ENCODE measurements around the gene RABGGTA.

Gene RABGGTA

DNA sequence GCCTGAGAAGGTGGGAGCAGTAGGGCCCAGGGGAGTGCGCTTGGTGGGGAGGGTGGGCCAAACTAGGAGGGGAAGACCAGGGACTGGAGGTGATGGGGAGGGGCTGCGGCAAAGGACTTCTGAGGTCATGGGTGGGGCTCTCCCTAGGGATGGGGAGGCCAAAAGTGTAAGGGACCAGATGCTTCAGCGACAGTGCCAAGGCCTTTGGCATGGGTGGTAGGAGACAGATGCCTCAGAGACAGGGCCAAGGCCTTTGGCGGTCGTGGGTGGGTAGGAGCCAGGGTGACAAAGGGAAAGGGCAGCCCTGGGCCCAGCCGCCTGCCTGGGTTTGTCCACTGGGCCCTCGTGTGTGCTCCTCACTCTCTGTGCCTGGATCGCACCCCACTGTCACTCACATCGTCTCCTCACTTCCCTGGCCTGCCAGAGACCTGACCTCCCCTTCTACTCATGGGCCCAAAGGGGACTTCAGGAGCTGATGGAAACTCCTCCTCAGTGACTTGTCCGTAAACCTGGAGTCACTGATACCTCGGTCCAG is 13.2 kb upstream of the RABGGTA start:
- DNase-seq (ENCODE audit: extremely low read depth, low read depth) = no peak
- H3K4me3 ChIP-seq (replicated peaks; ENCODE audit: low read depth, low read length) = no peak overlapping the region
- TF ChIP-seq, protein P1, sequence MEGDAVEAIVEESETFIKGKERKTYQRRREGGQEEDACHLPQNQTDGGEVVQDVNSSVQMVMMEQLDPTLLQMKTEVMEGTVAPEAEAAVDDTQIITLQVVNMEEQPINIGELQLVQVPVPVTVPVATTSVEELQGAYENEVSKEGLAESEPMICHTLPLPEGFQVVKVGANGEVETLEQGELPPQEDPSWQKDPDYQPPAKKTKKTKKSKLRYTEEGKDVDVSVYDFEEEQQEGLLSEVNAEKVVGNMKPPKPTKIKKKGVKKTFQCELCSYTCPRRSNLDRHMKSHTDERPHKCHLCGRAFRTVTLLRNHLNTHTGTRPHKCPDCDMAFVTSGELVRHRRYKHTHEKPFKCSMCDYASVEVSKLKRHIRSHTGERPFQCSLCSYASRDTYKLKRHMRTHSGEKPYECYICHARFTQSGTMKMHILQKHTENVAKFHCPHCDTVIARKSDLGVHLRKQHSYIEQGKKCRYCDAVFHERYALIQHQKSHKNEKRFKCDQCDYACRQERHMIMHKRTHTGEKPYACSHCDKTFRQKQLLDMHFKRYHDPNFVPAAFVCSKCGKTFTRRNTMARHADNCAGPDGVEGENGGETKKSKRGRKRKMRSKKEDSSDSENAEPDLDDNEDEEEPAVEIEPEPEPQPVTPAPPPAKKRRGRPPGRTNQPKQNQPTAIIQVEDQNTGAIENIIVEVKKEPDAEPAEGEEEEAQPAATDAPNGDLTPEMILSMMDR (IDR thresholded peaks at IDR 0.05; ENCODE audit: low read depth, low read length, missing control alignments) = no peak

- no peak for DNase-seq (ENCODE audit: extremely low read depth, low read depth)
- TF ChIP-seq, protein P1 (IDR thresholded peaks at IDR 0.05; ENCODE audit: low read depth, low read length, missing control alignments) = no peak
- no peak overlapping the region for H3K4me3 ChIP-seq (replicated peaks; ENCODE audit: low read depth, low read length)
Measured at GRCh38 chr14:24283796-24284460, 12.5 kb upstream of the RABGGTA start.

DNA sequence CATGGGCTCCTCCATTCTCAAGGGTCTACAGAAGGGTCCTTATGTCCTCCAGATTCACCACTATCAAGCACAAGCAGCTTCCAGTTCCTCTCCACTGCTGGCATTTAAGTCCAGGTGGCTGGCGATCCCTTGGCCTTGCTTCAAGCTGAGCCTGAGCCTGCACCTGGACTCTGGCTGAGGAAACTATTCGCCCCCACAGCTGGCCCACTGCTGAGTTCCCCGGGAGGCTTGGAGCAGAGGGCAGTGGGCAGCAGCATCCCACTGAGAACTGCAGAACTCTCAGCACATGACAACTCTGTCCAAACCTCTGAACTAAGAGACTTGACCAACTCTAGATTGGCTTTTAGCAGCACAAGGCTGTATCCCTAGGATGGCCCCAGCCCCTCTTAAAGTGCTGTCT is 11.3 kb upstream of the RABGGTA start:
- TF ChIP-seq, protein P1 (IDR thresholded peaks at IDR 0.05; ENCODE audit: low read depth, low read length, missing control alignments) = no peak
- H3K4me3 ChIP-seq (replicated peaks; ENCODE audit: low read depth, low read length) = no peak overlapping the region
- DNase-seq (ENCODE audit: extremely low read depth, low read depth) = no peak

GRCh38 chr14:24281636-24282035 is 10.2 kb upstream of the RABGGTA start:
- DNase-seq (ENCODE audit: extremely low read depth, low read depth) = no peak
- TF ChIP-seq, protein P1 (IDR thresholded peaks at IDR 0.05; ENCODE audit: low read depth, low read length, missing control alignments) = no peak

DNA sequence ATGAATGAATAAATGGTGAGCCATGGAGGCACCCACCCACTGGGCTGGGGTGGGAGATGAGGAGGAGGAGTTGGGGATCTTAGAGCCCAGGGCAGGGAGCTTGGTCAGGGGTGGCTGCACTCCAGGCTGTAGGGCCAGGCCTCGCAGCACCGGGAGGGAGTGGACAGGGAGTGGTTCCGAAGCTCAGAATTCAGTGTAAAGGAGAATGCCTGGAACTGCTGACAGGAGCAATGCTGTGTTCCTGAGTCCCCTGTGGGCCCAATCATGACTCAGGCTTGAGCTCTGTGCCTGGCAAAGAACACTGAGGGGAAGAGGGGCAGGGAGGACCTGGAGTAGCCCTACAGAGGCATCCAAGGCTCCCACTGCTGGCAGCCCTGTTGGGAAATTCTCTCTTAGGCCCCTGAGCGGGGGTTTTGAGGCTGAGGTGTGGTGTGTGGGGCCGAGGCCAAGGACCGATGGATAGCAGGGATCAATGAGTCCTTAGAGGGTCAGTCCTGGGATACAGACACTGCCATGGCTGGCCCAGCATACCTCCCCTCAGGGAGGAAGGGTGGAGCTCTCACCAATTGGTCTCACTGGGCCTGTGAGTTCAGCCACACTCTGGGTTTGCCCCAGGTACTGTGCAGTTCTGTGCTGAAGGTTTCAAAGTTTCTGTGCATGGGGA is 9.5 kb upstream of the RABGGTA start:
- DNase-seq (ENCODE audit: extremely low read depth, low read depth) = no peak
- TF ChIP-seq, protein P1 (IDR thresholded peaks at IDR 0.05; ENCODE audit: low read depth, low read length, missing control alignments) = no peak
- no peak overlapping the region for H3K4me3 ChIP-seq (replicated peaks; ENCODE audit: low read depth, low read length)

More at GRCh38 chr14:24281636-24282035, 10.2 kb upstream of the RABGGTA start:
- no peak overlapping the region for H3K4me3 ChIP-seq (replicated peaks; ENCODE audit: low read depth, low read length)

DNA sequence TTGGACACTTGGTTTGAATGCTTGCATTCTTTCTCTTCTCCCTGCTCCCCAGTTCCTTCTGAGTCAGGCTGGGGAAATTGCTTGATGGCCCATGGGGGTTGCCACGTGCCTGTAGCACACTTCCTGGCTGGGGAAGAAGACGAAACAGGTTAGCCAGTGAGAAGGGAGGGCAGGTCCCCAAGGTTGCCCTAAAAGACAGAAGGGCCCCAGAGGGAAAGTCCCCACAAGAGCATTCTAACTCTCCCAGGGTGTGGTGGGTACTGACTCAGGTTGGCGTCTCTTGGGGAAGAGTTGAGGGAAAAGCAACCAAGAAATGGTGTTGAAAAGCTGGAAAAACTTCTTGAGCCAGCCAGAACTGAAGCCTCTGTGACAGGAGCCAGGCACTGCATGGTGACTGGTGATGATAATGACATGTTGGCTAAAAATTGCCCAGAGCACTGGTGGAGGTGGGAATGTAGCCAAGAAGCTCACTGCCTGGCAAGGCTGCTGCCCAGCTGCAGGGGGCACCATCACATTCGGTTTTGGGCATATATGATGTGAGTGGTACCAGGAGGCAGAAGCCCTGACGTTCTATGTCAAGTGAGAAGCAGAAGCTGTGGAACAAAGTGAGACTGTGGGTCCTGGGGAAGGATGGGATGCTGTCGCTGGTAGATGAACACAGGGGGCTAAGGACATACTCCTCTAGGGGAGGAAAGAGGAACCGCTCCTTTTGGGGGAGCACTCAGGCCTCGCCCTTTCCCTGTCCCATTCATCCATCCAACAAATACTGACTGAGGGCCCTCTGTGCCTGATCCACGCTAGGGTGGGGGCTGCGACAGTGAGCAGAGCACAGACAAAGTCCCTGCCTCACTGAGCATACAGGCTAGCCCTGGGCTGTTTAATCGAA is 8.1 kb upstream of the RABGGTA start:
- no peak for DNase-seq (ENCODE audit: extremely low read depth, low read depth)
- TF ChIP-seq, protein P1 (IDR thresholded peaks at IDR 0.05; ENCODE audit: low read depth, low read length, missing control alignments) = peak; percentile 24
- H3K4me3 ChIP-seq (replicated peaks; ENCODE audit: low read depth, low read length) = no peak overlapping the region
